SK-N-SH treated with all-trans-retinoic acid at 6 μM for 48 hours (cell line): Measurements from ENCODE around the gene NELFE.

Experiments
- PATZ1 ChIP-seq: fragments of 250-450 bp; sonication (Bioruptor Pico); IDR thresholded peaks from 2 replicates; pipeline ENCODE4 v1.8.0; 2020; ENCODE audit warnings: mild to moderate bottlenecking, moderate library complexity, borderline replicate concordance
- TOX ChIP-seq: fragments of 250-450 bp; sonication (Bioruptor Pico); IDR thresholded peaks from 2 replicates; pipeline ENCODE4 v1.8.0; 2021; ENCODE audit warnings: mild to moderate bottlenecking, moderate library complexity, borderline replicate concordance
- TSHZ2 ChIP-seq: fragments of 250-450 bp; sonication (Bioruptor Pico); IDR thresholded peaks from 2 replicates; pipeline ENCODE4 v1.5.0; 2020; ENCODE audit warnings: mild to moderate bottlenecking, moderate library complexity
- ZNF8 ChIP-seq: fragments of 450-650 bp; formaldehyde crosslinking; IDR thresholded peaks from 2 replicates; pipeline ENCODE4 v1.5.0; 2020; ENCODE audit warnings: mild to moderate bottlenecking, moderate library complexity

DNA sequence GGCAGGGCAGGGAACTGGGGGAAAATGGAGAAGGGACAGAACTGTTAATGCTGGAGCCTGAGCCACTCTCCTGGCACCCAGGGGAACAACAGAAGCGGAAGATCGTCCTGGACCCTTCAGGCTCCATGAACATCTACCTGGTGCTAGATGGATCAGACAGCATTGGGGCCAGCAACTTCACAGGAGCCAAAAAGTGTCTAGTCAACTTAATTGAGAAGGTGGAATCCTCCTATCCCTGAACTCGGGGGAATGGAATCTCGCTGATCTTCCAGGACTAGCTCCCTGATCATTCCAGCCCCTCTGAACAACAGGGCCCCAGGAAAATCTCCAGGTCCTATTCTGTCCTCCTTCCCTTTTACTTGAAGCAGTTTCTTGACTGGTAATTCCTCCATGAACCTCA is 10.9 kb downstream of the NELFE start:
- TF ChIP-seq ZNF8 (CRISPR knock-in tag) (no peak), TOX (no peak), TSHZ2 (no peak), PATZ1 (no peak)
